ENCODE results near the gene CDC42BPA.

Gene CDC42BPA

DNA sequence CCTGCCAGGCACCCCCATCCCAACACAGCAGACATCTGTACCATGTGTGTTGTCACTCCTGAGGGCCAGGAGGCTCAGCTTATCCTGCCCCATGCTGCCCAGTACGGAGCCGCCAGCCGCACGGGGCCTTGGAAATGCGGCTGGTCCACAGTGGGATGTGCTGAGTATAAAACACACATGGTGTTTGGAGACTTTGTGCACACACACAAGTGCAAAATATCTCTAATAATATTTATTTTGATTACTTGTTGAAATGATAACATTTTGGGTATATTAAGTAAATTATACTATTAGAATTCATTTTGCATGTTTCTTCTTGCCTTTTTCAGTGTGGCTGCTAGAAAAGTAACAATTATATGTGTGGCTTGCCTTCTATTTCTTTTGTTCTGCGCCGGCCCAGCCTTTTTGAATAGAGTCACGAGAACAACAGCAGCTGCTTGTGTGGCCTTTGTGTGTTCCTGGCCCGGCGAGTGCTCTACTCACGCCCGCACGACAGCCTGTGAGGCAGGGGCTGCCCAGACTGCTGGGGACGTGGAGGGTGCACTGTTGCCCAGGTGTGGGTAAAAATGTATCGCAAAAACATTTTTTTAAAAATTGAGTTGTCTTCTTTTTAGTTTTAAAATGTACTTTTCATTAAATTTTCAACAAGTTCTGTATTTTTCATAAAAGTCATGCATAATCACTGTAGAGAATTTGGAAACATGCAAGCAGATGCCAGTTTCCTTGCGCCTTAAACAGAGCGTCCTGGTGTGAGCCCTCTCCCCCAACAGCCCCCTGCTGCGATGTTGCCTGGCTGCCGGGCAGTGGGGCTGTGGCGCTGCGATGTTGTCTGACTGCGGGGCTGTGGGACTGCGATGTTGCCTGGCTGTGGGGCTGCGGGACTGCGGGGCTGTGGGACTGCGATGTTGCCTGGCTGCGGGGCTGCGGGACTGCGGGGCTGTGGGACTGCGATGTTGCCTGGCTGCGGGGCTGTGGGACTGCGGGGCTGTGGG, 342.7 kb downstream of the CDC42BPA start:
- H3K27ac ChIP-seq (ENCODE audit: low read length) = no peak overlapping the region
- H4K20me1 ChIP-seq (ENCODE audit: insufficient read depth, low read length) = peaks cover 4% of the 10 kb centered on the region; the same call in 1 of the 2 replicates
- H3K4me3 ChIP-seq (ENCODE audit: low read depth in 1 of 2, low read length in 2 of 2) = no peak overlapping the region
- H3K9me3 ChIP-seq (ENCODE audit: insufficient read depth, low read length, severe bottlenecking) = no peaks in the 10 kb centered on the region
- peaks cover 15% of the 10 kb centered on the region for H3K36me3 ChIP-seq (ENCODE audit: insufficient read depth, low read length)
- no peak overlapping the region for H3K9ac ChIP-seq (ENCODE audit: low read depth, low read length)
- no peak overlapping the region for H3K4me2 ChIP-seq (ENCODE audit: insufficient read depth, low read length)
- no peak overlapping the region for H2AFZ ChIP-seq (ENCODE audit: low read depth, low read length)
- H3K4me1 ChIP-seq (ENCODE audit: insufficient read depth, low read length) = no peaks in the 10 kb centered on the region
- TF ChIP-seq EZH2 (IDR thresholded peaks at IDR 0.05; ENCODE audit: borderline replicate concordance, low read depth, low read length, severe bottlenecking) = no peak
- TF ChIP-seq, protein P1, sequence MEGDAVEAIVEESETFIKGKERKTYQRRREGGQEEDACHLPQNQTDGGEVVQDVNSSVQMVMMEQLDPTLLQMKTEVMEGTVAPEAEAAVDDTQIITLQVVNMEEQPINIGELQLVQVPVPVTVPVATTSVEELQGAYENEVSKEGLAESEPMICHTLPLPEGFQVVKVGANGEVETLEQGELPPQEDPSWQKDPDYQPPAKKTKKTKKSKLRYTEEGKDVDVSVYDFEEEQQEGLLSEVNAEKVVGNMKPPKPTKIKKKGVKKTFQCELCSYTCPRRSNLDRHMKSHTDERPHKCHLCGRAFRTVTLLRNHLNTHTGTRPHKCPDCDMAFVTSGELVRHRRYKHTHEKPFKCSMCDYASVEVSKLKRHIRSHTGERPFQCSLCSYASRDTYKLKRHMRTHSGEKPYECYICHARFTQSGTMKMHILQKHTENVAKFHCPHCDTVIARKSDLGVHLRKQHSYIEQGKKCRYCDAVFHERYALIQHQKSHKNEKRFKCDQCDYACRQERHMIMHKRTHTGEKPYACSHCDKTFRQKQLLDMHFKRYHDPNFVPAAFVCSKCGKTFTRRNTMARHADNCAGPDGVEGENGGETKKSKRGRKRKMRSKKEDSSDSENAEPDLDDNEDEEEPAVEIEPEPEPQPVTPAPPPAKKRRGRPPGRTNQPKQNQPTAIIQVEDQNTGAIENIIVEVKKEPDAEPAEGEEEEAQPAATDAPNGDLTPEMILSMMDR (IDR thresholded peaks at IDR 0.05; ENCODE audit: borderline replicate concordance, extremely low read depth, low read length, poor library complexity, severe bottlenecking) = no peak
- no peak for ATAC-seq (ENCODE audit: insufficient read depth, low read depth)
- no peaks in the 10 kb centered on the region for H3K79me2 ChIP-seq (ENCODE audit: insufficient read depth, low read length)
- no peaks in the 10 kb centered on the region for H3K27me3 ChIP-seq (ENCODE audit: insufficient read depth, low read length, poor library complexity)
- DNase-seq = no peak

DNA sequence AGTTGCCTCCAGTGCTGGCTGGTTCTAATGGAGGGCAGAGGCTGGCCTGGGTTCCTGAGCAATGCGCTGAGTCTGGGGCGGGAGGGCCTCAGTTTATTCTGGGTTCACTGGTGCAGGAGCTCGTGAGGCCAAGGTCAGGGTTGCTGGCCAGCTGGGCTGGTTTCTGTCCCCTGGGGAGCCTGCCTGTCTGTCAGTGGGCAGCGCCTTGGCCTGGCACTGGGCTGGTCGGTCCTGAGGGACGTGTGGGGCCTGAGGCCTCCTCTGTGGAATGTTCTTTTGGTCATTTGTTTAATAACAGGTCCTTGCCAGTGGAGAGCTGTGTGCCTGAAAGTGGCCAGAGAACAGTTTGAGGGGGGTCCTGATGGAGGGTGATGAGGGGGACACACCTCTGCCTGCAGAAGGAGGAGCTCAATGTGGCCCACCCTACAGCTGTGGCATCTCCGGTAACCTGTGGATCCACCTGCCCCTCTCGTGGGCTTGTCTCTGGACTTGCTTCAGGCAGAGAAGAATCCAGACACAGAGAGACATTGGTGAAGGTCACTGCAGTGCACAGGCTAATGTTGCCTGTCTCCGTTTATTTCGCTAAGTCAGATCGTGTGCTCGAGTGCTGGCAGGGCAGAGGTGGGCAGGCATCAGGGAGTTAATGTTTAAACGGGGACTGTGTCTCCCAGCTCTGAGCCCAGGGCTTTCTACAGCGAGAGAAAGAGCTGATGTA, 343.6 kb downstream of the CDC42BPA start:
- Histone ChIP-seq H2AFZ (ENCODE audit: low read depth, low read length) (no peak overlapping the region), H3K9ac (ENCODE audit: low read depth, low read length) (no peak overlapping the region), H3K4me2 (ENCODE audit: insufficient read depth, low read length) (no peak overlapping the region), H3K36me3 (ENCODE audit: insufficient read depth, low read length) (peaks cover 18% of the 10 kb centered on the region), H3K9me3 (ENCODE audit: insufficient read depth, low read length, severe bottlenecking) (no peaks in the 10 kb centered on the region), H3K27ac (ENCODE audit: low read length) (no peak overlapping the region), H3K27me3 (ENCODE audit: insufficient read depth, low read length, poor library complexity) (no peaks in the 10 kb centered on the region), H3K4me3 (ENCODE audit: low read depth in 1 of 2, low read length in 2 of 2) (no peak overlapping the region), H3K4me1 (ENCODE audit: insufficient read depth, low read length) (no peaks in the 10 kb centered on the region), H4K20me1 (ENCODE audit: insufficient read depth, low read length) (peaks cover 4% of the 10 kb centered on the region; the same call in 1 of the 2 replicates), H3K79me2 (ENCODE audit: insufficient read depth, low read length) (no peaks in the 10 kb centered on the region)
- TF ChIP-seq EZH2 (IDR thresholded peaks at IDR 0.05; ENCODE audit: borderline replicate concordance, low read depth, low read length, severe bottlenecking) = no peak
- TF ChIP-seq, protein P1 (IDR thresholded peaks at IDR 0.05; ENCODE audit: borderline replicate concordance, extremely low read depth, low read length, poor library complexity, severe bottlenecking) = no peak
- DNase-seq = no peak
- no peak for ATAC-seq (ENCODE audit: insufficient read depth, low read depth)

DNA sequence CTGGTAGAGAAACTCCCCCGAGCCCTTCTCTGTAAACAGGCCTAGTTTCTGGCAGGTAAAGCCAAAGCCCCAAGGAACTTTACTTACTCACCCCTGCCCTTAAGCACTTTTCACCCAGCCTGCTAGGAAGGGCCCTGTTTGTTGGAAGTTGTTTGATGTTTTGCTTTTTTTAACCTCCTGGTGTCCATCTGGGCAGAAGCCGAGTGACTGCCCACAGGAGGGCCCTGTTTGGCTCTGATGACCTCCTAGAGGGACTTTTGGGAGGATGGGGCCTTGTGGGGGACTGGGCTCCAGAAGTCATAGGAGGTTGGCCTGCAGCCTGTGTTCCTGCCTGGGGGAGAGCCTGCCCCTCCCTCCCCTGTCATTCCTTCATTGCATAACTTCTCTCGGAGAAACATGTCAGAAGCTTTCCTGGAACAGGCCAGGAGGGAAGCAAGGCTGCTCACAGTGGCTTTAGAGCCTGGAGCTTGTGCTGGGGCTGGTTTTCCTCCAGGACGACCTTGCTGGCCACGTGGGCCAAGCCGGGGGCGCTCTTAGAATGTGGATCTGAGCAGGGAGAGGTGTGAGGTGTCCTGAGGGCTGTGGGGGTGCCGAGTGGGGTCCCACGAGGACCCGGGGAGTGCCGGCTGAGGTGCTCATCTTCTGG, 344.3 kb downstream of the CDC42BPA start:
- Histone ChIP-seq H3K9ac (ENCODE audit: low read depth, low read length) (no peak overlapping the region), H3K4me3 (ENCODE audit: low read depth in 1 of 2, low read length in 2 of 2) (no peak overlapping the region), H3K27me3 (ENCODE audit: insufficient read depth, low read length, poor library complexity) (no peaks in the 10 kb centered on the region), H3K79me2 (ENCODE audit: insufficient read depth, low read length) (no peaks in the 10 kb centered on the region), H3K27ac (ENCODE audit: low read length) (no peak overlapping the region), H2AFZ (ENCODE audit: low read depth, low read length) (no peak overlapping the region), H3K4me2 (ENCODE audit: insufficient read depth, low read length) (no peak overlapping the region), H3K36me3 (ENCODE audit: insufficient read depth, low read length) (peaks cover 18% of the 10 kb centered on the region), H3K9me3 (ENCODE audit: insufficient read depth, low read length, severe bottlenecking) (no peaks in the 10 kb centered on the region), H4K20me1 (ENCODE audit: insufficient read depth, low read length) (peaks cover 4% of the 10 kb centered on the region; the same call in 1 of the 2 replicates), H3K4me1 (ENCODE audit: insufficient read depth, low read length) (no peaks in the 10 kb centered on the region)
- TF ChIP-seq, protein P1 (IDR thresholded peaks at IDR 0.05; ENCODE audit: borderline replicate concordance, extremely low read depth, low read length, poor library complexity, severe bottlenecking) = no peak
- no peak for TF ChIP-seq EZH2 (IDR thresholded peaks at IDR 0.05; ENCODE audit: borderline replicate concordance, low read depth, low read length, severe bottlenecking)
- ATAC-seq (ENCODE audit: insufficient read depth, low read depth) = no peak
- no peak for DNase-seq
